ENCODE data around the gene RERE. TPM values are rescaled to one million over a fixed set of nuclear protein-coding genes. Genes with fewer than 3 reads are reported as not detected.

Gene RERE
- total RNA-seq, 1 experiment from 2014 or later = 217 TPM

DNA sequence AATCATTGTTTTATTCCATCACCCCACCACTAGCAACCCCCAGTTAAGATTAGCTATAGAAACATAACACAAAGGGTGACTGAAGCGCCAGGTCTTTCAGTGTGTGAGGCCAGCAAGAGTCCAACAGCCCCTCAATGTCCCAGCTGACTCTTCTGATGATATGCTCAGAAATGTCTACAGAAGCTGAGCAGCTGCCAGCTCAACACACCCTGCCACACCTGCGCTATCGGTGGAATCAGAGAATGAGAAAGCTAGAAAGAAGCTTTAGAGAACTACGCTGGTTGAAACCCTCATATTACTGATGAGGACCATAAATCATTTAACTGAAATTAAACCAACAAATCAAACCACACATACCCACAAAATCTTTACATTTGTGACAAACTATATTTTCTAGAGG, 383.3 kb downstream of the RERE start:
- H3K27ac ChIP-seq (ENCODE audit: low read length) = no peak overlapping the region
- ATAC-seq = no peak
- no peak overlapping the region for H3K4me3 ChIP-seq (ENCODE audit: low read depth in 2 of 2, low read length in 2 of 2)
- no peaks in the 10 kb centered on the region for H3K9me3 ChIP-seq (ENCODE audit: control insufficient read depth, insufficient read depth, low read depth, low read length)
- TF ChIP-seq SIN3A (IDR thresholded peaks at IDR 0.05; ENCODE audit: borderline replicate concordance, insufficient read depth, low read depth, low read length) (no peak), TCF7L2 (IDR thresholded peaks at IDR 0.05; ENCODE audit: low read depth, low read length) (no peak), POLR2AphosphoS5 (IDR thresholded peaks at IDR 0.05; ENCODE audit: low read depth, low read length) (no peak)
- TF ChIP-seq, protein P1, sequence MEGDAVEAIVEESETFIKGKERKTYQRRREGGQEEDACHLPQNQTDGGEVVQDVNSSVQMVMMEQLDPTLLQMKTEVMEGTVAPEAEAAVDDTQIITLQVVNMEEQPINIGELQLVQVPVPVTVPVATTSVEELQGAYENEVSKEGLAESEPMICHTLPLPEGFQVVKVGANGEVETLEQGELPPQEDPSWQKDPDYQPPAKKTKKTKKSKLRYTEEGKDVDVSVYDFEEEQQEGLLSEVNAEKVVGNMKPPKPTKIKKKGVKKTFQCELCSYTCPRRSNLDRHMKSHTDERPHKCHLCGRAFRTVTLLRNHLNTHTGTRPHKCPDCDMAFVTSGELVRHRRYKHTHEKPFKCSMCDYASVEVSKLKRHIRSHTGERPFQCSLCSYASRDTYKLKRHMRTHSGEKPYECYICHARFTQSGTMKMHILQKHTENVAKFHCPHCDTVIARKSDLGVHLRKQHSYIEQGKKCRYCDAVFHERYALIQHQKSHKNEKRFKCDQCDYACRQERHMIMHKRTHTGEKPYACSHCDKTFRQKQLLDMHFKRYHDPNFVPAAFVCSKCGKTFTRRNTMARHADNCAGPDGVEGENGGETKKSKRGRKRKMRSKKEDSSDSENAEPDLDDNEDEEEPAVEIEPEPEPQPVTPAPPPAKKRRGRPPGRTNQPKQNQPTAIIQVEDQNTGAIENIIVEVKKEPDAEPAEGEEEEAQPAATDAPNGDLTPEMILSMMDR (IDR thresholded peaks at IDR 0.05) = no peak
- TF ChIP-seq, protein P2, sequence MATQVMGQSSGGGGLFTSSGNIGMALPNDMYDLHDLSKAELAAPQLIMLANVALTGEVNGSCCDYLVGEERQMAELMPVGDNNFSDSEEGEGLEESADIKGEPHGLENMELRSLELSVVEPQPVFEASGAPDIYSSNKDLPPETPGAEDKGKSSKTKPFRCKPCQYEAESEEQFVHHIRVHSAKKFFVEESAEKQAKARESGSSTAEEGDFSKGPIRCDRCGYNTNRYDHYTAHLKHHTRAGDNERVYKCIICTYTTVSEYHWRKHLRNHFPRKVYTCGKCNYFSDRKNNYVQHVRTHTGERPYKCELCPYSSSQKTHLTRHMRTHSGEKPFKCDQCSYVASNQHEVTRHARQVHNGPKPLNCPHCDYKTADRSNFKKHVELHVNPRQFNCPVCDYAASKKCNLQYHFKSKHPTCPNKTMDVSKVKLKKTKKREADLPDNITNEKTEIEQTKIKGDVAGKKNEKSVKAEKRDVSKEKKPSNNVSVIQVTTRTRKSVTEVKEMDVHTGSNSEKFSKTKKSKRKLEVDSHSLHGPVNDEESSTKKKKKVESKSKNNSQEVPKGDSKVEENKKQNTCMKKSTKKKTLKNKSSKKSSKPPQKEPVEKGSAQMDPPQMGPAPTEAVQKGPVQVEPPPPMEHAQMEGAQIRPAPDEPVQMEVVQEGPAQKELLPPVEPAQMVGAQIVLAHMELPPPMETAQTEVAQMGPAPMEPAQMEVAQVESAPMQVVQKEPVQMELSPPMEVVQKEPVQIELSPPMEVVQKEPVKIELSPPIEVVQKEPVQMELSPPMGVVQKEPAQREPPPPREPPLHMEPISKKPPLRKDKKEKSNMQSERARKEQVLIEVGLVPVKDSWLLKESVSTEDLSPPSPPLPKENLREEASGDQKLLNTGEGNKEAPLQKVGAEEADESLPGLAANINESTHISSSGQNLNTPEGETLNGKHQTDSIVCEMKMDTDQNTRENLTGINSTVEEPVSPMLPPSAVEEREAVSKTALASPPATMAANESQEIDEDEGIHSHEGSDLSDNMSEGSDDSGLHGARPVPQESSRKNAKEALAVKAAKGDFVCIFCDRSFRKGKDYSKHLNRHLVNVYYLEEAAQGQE (IDR thresholded peaks at IDR 0.05; ENCODE audit: insufficient read depth in 1 of 2, low read depth in 2 of 2, low read length in 1 of 2) = no peak
- no peaks in the 10 kb centered on the region for H3K27me3 ChIP-seq (ENCODE audit: control insufficient read depth, insufficient read depth, low read length)
- in situ Hi-C loops (cut with HindIII; ENCODE audit: low pct_unique_long_range_greater_than_20kb, low sequenced_read_pairs) = no loop called here
- peaks cover 4% of the 10 kb centered on the region for H3K4me1 ChIP-seq (ENCODE audit: control insufficient read depth, insufficient read depth, low read length)
- no peak for DNase-seq (ENCODE audit: low read depth, low spot score)
- intact Hi-C loops (cut with micrococcal nuclease; ENCODE audit: unreplicated experiment) = no loop called here
- BruUV-seq (replicated peaks) = no TSS peak
- CTCF ChIA-PET = no interaction called here
- POLR2A ChIA-PET = no interaction called here
- H3K36me3 ChIP-seq (ENCODE audit: control insufficient read depth, insufficient read depth, low read length) = no peaks in the 10 kb centered on the region

DNA sequence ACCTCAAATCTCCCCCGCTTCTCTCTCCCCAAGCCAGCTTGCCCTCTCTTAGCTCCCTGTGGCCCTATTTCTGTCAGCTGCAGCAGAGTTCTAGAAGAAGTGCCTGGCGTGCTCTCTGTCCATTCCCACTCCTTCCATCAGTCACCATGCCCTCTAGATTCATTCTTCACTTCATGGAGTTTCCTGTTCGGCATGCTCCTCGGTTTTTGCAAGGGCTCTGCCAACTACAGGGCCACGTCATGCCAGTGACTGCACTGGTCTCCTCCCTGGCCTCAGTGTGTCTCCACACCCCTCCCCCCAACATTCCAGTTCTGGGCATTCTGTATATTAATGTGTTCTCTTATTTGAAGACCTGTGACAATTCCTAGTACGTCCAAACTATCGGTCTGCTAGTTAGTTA, 385.7 kb downstream of the RERE start:
- TF ChIP-seq TCF7L2 (IDR thresholded peaks at IDR 0.05; ENCODE audit: low read depth, low read length) (no peak), SIN3A (IDR thresholded peaks at IDR 0.05; ENCODE audit: borderline replicate concordance, insufficient read depth, low read depth, low read length) (no peak)
- CTCF ChIA-PET = interaction anchor here (1.1 kb wide), 1 partner anchor 427 kb away, joined by 3 read pairs; no protein-coding TSS in a partner anchor

DNA sequence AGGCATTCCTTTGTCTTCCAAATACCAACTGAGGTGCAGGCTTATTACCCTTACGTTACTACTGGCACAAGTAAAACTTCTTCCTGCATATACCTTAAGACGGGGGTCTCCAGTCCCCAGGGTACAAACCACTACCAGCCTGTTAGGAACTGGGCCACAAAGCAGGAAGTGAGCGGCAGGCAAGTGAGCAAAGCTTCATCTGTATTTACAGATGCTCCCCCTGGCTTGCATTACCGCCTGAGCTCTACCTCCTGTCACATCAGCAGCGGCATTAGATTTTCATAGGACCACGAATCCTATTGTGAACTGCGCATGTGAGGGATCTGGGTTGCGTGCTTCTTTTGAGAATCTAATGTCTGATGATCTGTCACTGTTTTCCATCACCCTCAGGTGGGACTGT, 386.4 kb downstream of the RERE start:
- ChIA-PET CTCF (interaction anchor here (1.1 kb wide), 1 partner anchor 428 kb away, joined by 3 read pairs; no protein-coding TSS in a partner anchor), POLR2A (no interaction called here)
- ATAC-seq = no peak
- no TSS peak for BruUV-seq (replicated peaks)
- intact Hi-C loops (cut with micrococcal nuclease; ENCODE audit: unreplicated experiment) = no loop called here
- TF ChIP-seq, protein P1 (IDR thresholded peaks at IDR 0.05) = no peak
- TF ChIP-seq, protein P2 (IDR thresholded peaks at IDR 0.05; ENCODE audit: insufficient read depth in 1 of 2, low read depth in 2 of 2, low read length in 1 of 2) = no peak
- TF ChIP-seq SIN3A (IDR thresholded peaks at IDR 0.05; ENCODE audit: borderline replicate concordance, insufficient read depth, low read depth, low read length) = no peak
- TF ChIP-seq POLR2AphosphoS5 (IDR thresholded peaks at IDR 0.05; ENCODE audit: low read depth, low read length) = no peak
- TF ChIP-seq TCF7L2 (IDR thresholded peaks at IDR 0.05; ENCODE audit: low read depth, low read length) = no peak
- H3K36me3 ChIP-seq (ENCODE audit: control insufficient read depth, insufficient read depth, low read length) = no peaks in the 10 kb centered on the region
- peaks cover under 1% of the 10 kb centered on the region; the same call in 1 of the 2 replicates for H3K4me1 ChIP-seq (ENCODE audit: control insufficient read depth, insufficient read depth, low read length)
- DNase-seq (ENCODE audit: low read depth, low spot score) = no peak
- H3K9me3 ChIP-seq (ENCODE audit: control insufficient read depth, insufficient read depth, low read depth, low read length) = no peaks in the 10 kb centered on the region
- in situ Hi-C loops (cut with HindIII; ENCODE audit: low pct_unique_long_range_greater_than_20kb, low sequenced_read_pairs) = no loop called here
- no peak overlapping the region for H3K4me3 ChIP-seq (ENCODE audit: low read depth in 2 of 2, low read length in 2 of 2)
- no peak overlapping the region for H3K27ac ChIP-seq (ENCODE audit: low read length)
- H3K27me3 ChIP-seq (ENCODE audit: control insufficient read depth, insufficient read depth, low read length) = no peaks in the 10 kb centered on the region

More for the DNA sequence above, 385.7 kb downstream of the RERE start:
- POLR2A ChIA-PET = interaction anchor here (0.6 kb wide), 1 partner anchor 11 kb away, joined by 11 read pairs; no protein-coding TSS in a partner anchor
- in situ Hi-C loops (cut with HindIII; ENCODE audit: low pct_unique_long_range_greater_than_20kb, low sequenced_read_pairs) = no loop called here
- BruUV-seq (replicated peaks) = no TSS peak
- no peak overlapping the region for H3K4me3 ChIP-seq (ENCODE audit: low read depth in 2 of 2, low read length in 2 of 2)
- intact Hi-C loops (cut with micrococcal nuclease; ENCODE audit: unreplicated experiment) = no loop called here
- no peak overlapping the region for H3K27ac ChIP-seq (ENCODE audit: low read length)
- H3K27me3 ChIP-seq (ENCODE audit: control insufficient read depth, insufficient read depth, low read length) = no peaks in the 10 kb centered on the region
- no peaks in the 10 kb centered on the region for H3K9me3 ChIP-seq (ENCODE audit: control insufficient read depth, insufficient read depth, low read depth, low read length)
- DNase-seq (ENCODE audit: low read depth, low spot score) = no peak
- H3K4me1 ChIP-seq (ENCODE audit: control insufficient read depth, insufficient read depth, low read length) = no peaks in the 10 kb centered on the region; the same call in 1 of the 2 replicates
- no peak for ATAC-seq
- H3K36me3 ChIP-seq (ENCODE audit: control insufficient read depth, insufficient read depth, low read length) = no peaks in the 10 kb centered on the region

Measured in Panc1 (cell line).